Activated naive CD4-positive, alpha-beta T cell treated with anti-CD3 and anti-CD28 coated beads, Interleukin-2, amount 50 U/mL, for 16 hours (primary cell): ENCODE measurements around the gene KCNJ12.
"Not testable (repeated sequence)": the region's sequence is repeated elsewhere in the genome, so short reads cannot be mapped to it uniquely, and the experiment has no call there.

ENCODE experiments used
- DNase-seq: peaks from one replicate; pipeline ENCODE4 v3.0.0-alpha.2; 2020

Gene KCNJ12

GRCh38 chr17:21376081-21376758 lies at the start of gene KCNJ12:
Gene KCNJ12, plus strand, starts transcription at chr17:21376357. Its CDS starts 38,986 bp downstream, at chr17:21415343.
- no peak for DNase-seq

DNA sequence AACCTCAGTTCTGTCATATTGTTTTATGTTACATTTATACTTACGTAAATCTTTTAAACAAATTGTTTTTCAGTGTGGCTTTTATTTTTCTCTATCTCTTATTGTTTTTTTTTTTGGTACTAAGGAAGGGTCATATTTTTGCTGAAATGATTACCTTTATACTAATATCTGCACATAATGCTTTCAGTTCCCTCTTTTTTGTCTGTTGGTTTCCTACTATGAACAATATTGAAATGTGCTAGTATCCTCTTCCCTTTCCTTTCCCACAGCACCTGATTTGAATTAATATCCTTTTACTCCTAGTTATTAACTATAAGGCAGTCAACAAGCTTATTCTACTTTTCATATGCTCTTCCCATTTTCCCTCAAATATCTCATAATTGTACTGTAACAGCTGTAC lies 48.2 kb upstream of the KCNJ12 start:
- DNase-seq = not testable (repeated sequence)

GRCh38 chr17:21328778-21329177 lies 47.4 kb upstream of the KCNJ12 start:
- not testable (repeated sequence) for DNase-seq

- DNase-seq = no peak
Measured at GRCh38 chr17:21330436-21331160, 45.6 kb upstream of the KCNJ12 start.

DNA sequence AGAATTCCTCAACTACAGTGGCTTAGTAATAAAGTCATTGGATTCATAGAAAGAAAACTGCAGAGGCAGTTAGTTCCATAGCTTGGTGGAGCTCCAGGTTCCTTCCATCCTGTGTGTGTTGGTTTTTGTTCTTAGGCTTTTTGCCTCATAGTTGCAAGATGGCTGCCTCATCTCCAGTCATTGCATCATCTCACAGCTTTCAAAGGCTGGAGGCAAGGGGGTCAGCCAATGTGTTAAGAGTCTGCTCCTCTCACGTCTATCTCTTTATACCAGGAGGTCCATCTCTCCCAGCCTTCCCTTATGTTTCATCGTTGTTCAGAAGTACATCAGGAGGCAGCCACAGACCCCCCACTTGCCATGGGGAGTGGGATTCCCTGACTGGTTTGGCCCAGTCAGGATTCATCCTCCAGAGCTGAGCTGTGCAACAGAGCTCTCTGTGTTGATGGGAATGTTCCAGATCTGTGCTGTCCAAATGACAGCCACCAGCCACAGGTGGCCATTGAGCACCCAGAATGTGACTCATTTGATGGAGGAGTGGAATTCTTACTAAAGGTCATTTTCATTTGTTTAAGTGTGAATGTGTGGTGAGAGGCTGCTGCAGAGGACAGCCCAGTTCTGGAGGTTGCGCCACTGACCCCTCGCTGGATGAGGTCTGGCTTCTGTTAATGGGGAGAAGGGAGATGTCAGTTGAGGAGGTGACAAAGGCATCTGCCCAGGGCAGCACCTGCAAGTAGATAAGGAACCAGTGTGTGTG lies 39.4 kb upstream of the KCNJ12 start:
- not testable (repeated sequence) for DNase-seq

GRCh38 chr17:21337981-21338625 lies 38.1 kb upstream of the KCNJ12 start:
- DNase-seq = not testable (repeated sequence)

- no peak for DNase-seq
Measured at GRCh38 chr17:21339011-21339410, 37.1 kb upstream of the KCNJ12 start.

DNA sequence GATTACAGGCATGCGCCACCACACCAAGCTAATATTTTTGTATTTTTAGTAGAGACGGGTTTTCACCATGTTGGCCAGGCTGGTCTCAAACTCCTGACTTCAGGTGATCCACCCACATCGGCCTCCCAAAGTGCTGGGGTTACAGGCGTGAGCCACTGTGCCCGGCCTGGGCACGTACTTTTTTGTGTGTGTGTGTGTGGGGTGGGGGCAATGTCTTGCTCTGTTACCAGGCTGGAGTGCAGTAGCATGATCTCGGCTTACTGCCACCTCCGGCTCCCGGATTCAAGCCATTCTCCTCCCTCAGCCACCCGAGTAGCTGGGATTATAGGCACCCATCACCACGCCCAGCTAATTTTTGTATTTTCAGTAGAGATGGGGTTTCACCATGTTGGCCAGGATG lies 36.6 kb upstream of the KCNJ12 start:
- DNase-seq = not testable (repeated sequence)

DNA sequence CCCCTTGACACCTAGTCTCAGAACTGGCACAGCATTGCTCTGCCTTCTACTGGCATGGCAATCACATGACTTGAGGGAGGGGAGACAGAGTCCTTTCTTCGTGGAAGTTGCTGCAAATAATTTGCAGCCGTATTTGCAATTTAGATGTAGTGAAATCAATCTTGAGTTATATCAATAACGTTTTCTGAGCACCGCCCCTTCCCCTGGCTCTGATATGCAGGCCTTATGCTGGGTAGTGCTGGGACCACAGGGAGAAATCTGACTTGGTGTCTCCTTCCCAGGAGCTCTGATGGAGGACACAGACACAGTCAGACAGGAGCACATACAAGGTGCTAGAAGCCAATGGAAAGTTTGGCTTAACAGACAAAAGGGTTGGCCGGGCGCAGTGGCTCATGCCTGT lies 35.8 kb upstream of the KCNJ12 start:
- DNase-seq = not testable (repeated sequence)

GRCh38 chr17:21341279-21341678 lies 34.9 kb upstream of the KCNJ12 start:
- DNase-seq = not testable (repeated sequence)

DNA sequence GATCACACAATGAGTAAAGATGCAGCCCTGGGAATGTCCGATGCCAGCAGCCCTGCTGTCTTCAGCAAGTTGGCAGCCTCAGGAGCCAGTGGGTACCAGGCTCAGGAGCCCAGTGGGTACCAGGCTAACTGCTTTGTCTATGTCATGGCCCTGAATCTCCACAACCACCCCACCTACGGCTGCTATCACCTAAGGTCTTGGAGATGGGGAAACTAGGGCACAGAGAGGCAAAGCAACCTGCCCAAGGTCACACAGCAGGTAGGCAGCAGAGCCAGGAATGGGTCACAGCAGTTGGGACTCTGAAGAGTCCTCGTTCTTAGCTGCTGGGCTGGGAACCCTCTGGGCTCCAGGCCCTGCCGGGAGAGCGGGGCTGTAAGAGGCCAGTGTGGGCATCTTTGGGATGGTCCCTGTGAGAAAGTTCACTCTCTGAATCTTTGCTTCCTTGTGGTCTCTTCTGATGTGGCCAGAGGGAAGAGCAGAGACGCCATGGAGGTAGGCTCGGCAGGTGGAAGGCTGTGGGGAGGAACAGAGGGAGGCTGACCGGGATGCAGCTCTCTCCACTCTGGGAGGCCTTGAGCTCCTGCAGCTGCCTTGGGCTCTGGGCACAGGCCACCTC lies 34.1 kb upstream of the KCNJ12 start:
- DNase-seq = not testable (repeated sequence)

GRCh38 chr17:21343061-21343949 lies 32.9 kb upstream of the KCNJ12 start:
- not testable (repeated sequence) for DNase-seq

- DNase-seq = not testable (repeated sequence)
Measured at GRCh38 chr17:21344801-21345200, 31.4 kb upstream of the KCNJ12 start.

- DNase-seq = no peak
Measured at GRCh38 chr17:21345236-21345635, 30.9 kb upstream of the KCNJ12 start.

- not testable (repeated sequence) for DNase-seq
Measured at GRCh38 chr17:21346107-21346506, 30.1 kb upstream of the KCNJ12 start.

DNA sequence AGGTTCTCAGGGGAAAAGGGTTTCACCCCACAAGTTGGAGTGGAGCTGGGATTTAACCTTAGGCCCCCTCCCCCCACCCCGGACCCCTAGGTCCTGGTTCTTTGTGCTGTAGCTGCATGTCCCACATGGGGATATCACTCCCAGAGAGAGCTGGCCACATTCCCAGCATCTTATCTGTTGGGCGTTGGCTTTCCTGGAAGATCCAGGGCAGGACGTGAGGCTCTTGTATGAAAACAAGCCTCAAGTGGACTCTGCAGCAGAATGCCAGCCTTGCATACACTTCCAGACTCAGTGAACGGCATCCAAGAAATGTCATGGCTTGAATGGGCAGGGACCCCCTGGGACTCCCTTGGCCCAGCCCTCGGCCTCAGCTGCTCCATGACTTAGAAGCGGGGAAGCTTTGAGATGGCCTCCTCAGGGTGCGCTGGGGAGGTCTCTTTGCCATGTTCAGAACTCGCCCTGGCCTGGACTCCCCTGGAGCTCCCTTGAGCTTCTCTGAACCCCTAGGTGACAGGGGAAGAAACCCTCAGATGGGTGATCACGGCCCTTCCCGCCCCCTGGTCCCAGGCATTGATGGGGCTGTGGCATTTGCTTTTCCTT lies 29.4 kb upstream of the KCNJ12 start:
- not testable (repeated sequence) for DNase-seq

- DNase-seq = not testable (repeated sequence)
Measured at GRCh38 chr17:21347660-21348059, 28.5 kb upstream of the KCNJ12 start.

- DNase-seq = not testable (repeated sequence)
Measured at GRCh38 chr17:21348081-21348925, 27.9 kb upstream of the KCNJ12 start.

DNA sequence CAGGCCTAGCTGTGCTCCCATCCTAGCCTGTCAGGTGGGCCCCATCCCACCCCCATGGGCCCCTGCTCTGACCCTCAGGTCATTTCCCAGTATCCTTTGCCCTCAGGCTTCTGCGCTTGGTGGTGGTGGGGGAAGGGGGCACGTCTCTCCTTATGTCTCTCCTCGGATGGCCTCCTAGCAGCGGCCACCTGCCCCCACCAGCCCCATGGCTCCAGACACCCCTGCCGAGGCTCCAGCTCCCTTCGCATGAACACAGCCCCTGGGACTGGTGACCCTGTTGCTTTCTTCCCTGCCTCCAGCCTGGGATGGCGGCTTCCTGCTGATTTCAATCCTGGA lies 27.3 kb upstream of the KCNJ12 start:
- not testable (repeated sequence) for DNase-seq
